ENCODE measurements around the gene GAK.
"Not testable (repeated sequence)": the region's sequence is repeated elsewhere in the genome, so short reads cannot be mapped to it uniquely, and the experiment has no call there.

GAK gene

GRCh38 chr4:931960-932712 lies at the start of gene GAK, which contains the start of gene TMEM175:
Gene GAK (minus strand): TSS chr4:932316. CDS start chr4:932187, 129 bp downstream.
Gene TMEM175 (plus strand): TSS chr4:932460. CDS start chr4:947740, 15,280 bp downstream.
- DNase-seq: peak; percentile 95 to 96

GRCh38 chr4:978957-979701 lies 47.0 kb upstream of the GAK start:
- no peak for DNase-seq

- DNase-seq: not testable (repeated sequence)
Observed at GRCh38 chr4:976016-976415, 43.9 kb upstream of the GAK start.

GRCh38 chr4:974668-975067 lies 42.6 kb upstream of the GAK start:
- no peak for DNase-seq

GRCh38 chr4:973431-974397 lies 41.6 kb upstream of the GAK start, which contains the start of gene DGKQ:
Gene DGKQ (minus strand): TSS chr4:973569. CDS start chr4:973482, 87 bp downstream.
- DNase-seq: peak; percentile 53 to 80

- no peak for DNase-seq
Observed at GRCh38 chr4:972651-973424, 40.7 kb upstream of the GAK start.

GRCh38 chr4:971666-972500 lies 39.8 kb upstream of the GAK start:
- DNase-seq: no peak

GRCh38 chr4:970854-971520 lies 38.9 kb upstream of the GAK start:
- no peak for DNase-seq

GRCh38 chr4:970046-970745 lies 38.1 kb upstream of the GAK start:
- DNase-seq: no peak

GRCh38 chr4:968621-969394 lies 36.7 kb upstream of the GAK start:
- no peak for DNase-seq

GRCh38 chr4:968221-968620 lies 36.1 kb upstream of the GAK start:
- no peak for DNase-seq

GRCh38 chr4:967113-968104 lies 35.3 kb upstream of the GAK start:
- no peak for DNase-seq

GRCh38 chr4:966266-967112 lies 34.4 kb upstream of the GAK start:
- DNase-seq: no peak

GRCh38 chr4:965766-966134 lies 33.6 kb upstream of the GAK start:
- no peak for DNase-seq

GRCh38 chr4:965048-965765 lies 33.1 kb upstream of the GAK start:
- DNase-seq: no peak
